GM18858 (cell line): ENCODE data around the gene GNG5.
"Not testable (repeated sequence)": the region's sequence is repeated elsewhere in the genome, so short reads cannot be mapped to it uniquely, and the experiment has no call there.

ENCODE experiments used
- ATAC-seq: cut with Tn5 transposase; IDR thresholded peaks from one replicate; pipeline ENCODE4 v1.9.1; 2021; ENCODE audit not compliant: unreplicated experiment

The GNG5 gene

GRCh38 chr1:84506002-84506728 is at the start of gene GNG5, which contains the start of gene SPATA1:
Gene GNG5 (minus strand): TSS chr1:84506581. CDS start chr1:84506091, 490 bp downstream.
Gene SPATA1 (plus strand): TSS chr1:84506386. CDS start chr1:84516360, 9,974 bp downstream.
- peak; percentile 64 for ATAC-seq

GRCh38 chr1:84550826-84551225 is 44.4 kb upstream of the GNG5 start:
- no peak for ATAC-seq

GRCh38 chr1:84541679-84542078 is 35.3 kb upstream of the GNG5 start:
- no peak for ATAC-seq

- ATAC-seq: no peak
These were observed 34.4 kb upstream of the GNG5 start for GRCh38 chr1:84540759-84541158.

GRCh38 chr1:84539972-84540371 is 33.6 kb upstream of the GNG5 start:
- ATAC-seq: no peak

GRCh38 chr1:84538599-84538998 is 32.2 kb upstream of the GNG5 start:
- ATAC-seq: no peak

- ATAC-seq: no peak
These were observed 19.4 kb upstream of the GNG5 start for GRCh38 chr1:84525779-84526178.

GRCh38 chr1:84524590-84524989 is 18.2 kb upstream of the GNG5 start:
- ATAC-seq: no peak

- ATAC-seq: no peak
These were observed 4.3 kb upstream of the GNG5 start for GRCh38 chr1:84510668-84511067.

- ATAC-seq: no peak
These were observed 3.8 kb upstream of the GNG5 start for GRCh38 chr1:84510165-84510564.

GRCh38 chr1:84509029-84509428 is 2.6 kb upstream of the GNG5 start:
- no peak for ATAC-seq

GRCh38 chr1:84508510-84508909 is 2.1 kb upstream of the GNG5 start:
- no peak for ATAC-seq

- not testable (repeated sequence) for ATAC-seq
These were observed 1.5 kb upstream of the GNG5 start for GRCh38 chr1:84507887-84508286.

GRCh38 chr1:84506729-84507453 is 510 bp upstream of the GNG5 start:
- no peak for ATAC-seq

- peak; percentile 10 for ATAC-seq
These were observed 834 bp downstream of the GNG5 start for GRCh38 chr1:84505493-84506001.

GRCh38 chr1:84504580-84505492 is 1.5 kb downstream of the GNG5 start:
- no peak for ATAC-seq

- no peak for ATAC-seq
These were observed 3.5 kb downstream of the GNG5 start for GRCh38 chr1:84502927-84503326.

- no peak for ATAC-seq
These were observed 8.6 kb downstream of the GNG5 start for GRCh38 chr1:84497631-84498275.

- ATAC-seq: no peak
These were observed 9.9 kb downstream of the GNG5 start for GRCh38 chr1:84496498-84496897.

GRCh38 chr1:84493747-84494146 is 12.6 kb downstream of the GNG5 start:
- no peak for ATAC-seq

GRCh38 chr1:84492726-84493125 is 13.7 kb downstream of the GNG5 start:
- no peak for ATAC-seq
